GM23338 (cell line): ENCODE results near the gene PIK3C2G. TPM values are rescaled to one million over a fixed set of nuclear protein-coding genes. Genes with fewer than 3 reads are reported as not detected.

Source experiments
- ATAC-seq: fragments of 200-7000 bp; cut with Tn5 transposase; 3 replicates; pipeline ENCODE4 v1.9.1; 2020
- DNase-seq: peaks from one replicate; pipeline ENCODE4 v3.0.0-alpha.2; 2015; ENCODE audit warnings: low spot score
- H2AFZ ChIP-seq: fragments of 200-600 bp; sonication (generic); 2 replicates; pipeline ENCODE4 v1.8.0; 2016; ENCODE audit warnings: antibody characterized with exemption, mild to moderate bottlenecking, moderate library complexity
- H3F3A ChIP-seq: fragments of 200-600 bp; sonication (generic); replicated peaks from 2 replicates; pipeline ENCODE4 v1.8.0; 2017; ENCODE audit warnings: antibody characterized with exemption, mixed run types, low read depth
- H3K27ac ChIP-seq: fragments of 200-600 bp; sonication (generic); 2 replicates; pipeline ENCODE4 v1.6.1; 2016; ENCODE audit warnings: low read depth
- H3K27me3 ChIP-seq: fragments of 200-600 bp; sonication (generic); 2 replicates; pipeline ENCODE4 v1.8.0; 2016; ENCODE audit warnings: mild to moderate bottlenecking, mixed run types, moderate library complexity; ENCODE audit not compliant: insufficient read depth
- H3K36me3 ChIP-seq: fragments of 200-600 bp; sonication (generic); 2 replicates; pipeline ENCODE4 v1.8.0; 2016; ENCODE audit warnings: mild to moderate bottlenecking; ENCODE audit not compliant: insufficient read depth
- H3K4me1 ChIP-seq: fragments of 200-600 bp; sonication (generic); 2 replicates; pipeline ENCODE4 v1.8.0; 2016; ENCODE audit warnings: mild to moderate bottlenecking, moderate library complexity; ENCODE audit not compliant: insufficient read depth
- H3K4me2 ChIP-seq: fragments of 200-600 bp; sonication (generic); 2 replicates; pipeline ENCODE4 v1.7.1; 2017; ENCODE audit warnings: mixed run types
- H3K4me3 ChIP-seq: fragments of 200-600 bp; sonication (generic); 2 replicates; pipeline ENCODE4 v1.6.1; 2016; ENCODE audit warnings: mixed run types
- H3K79me2 ChIP-seq: fragments of 200-600 bp; sonication (generic); replicated peaks from 2 replicates; pipeline ENCODE4 v1.8.0; 2017; ENCODE audit warnings: mild to moderate bottlenecking; ENCODE audit not compliant: insufficient read depth
- H3K9me2 ChIP-seq: fragments of 200-600 bp; sonication (generic); 2 replicates; pipeline ENCODE4 v1.8.0; 2017; ENCODE audit not compliant: insufficient read depth
- H4K20me1 ChIP-seq: fragments of 200-600 bp; sonication (generic); replicated peaks from 2 replicates; pipeline ENCODE4 v1.8.0; 2017; ENCODE audit warnings: mild to moderate bottlenecking; ENCODE audit not compliant: insufficient read depth
- H3K27ac Mint-ChIP-seq: 2 replicates; pipeline ENCODE4 v1.8.0; 2020; ENCODE audit warnings: inconsistent platforms, mild to moderate bottlenecking, moderate library complexity, mixed read lengths
- H3K27me3 Mint-ChIP-seq: 3 replicates; pipeline ENCODE4 v1.8.0; 2022; ENCODE audit warnings: low read depth, mild to moderate bottlenecking, moderate library complexity, mixed read lengths, inconsistent platforms; ENCODE audit not compliant: insufficient read depth, poor library complexity
- H3K36me3 Mint-ChIP-seq: 3 replicates; pipeline ENCODE4 v1.8.0; 2021; ENCODE audit warnings: low read depth, mild to moderate bottlenecking, inconsistent platforms, moderate library complexity, mixed read lengths
- H3K4me1 Mint-ChIP-seq: 3 replicates; pipeline ENCODE4 v1.8.0; 2020; ENCODE audit warnings: mild to moderate bottlenecking, inconsistent platforms, mixed read lengths
- H3K4me3 Mint-ChIP-seq: 3 replicates; pipeline ENCODE4 v1.8.0; 2021; ENCODE audit warnings: moderate library complexity, mild to moderate bottlenecking, inconsistent platforms, mixed read lengths
- H3K9me3 Mint-ChIP-seq: 3 replicates; pipeline ENCODE4 v1.8.0; 2020; ENCODE audit warnings: moderate library complexity, mild to moderate bottlenecking, inconsistent platforms, mixed read lengths
- CREB1 ChIP-seq: fragments of 250-450 bp; sonication (Bioruptor Pico); IDR thresholded peaks from 2 replicates; pipeline ENCODE4 v1.5.0; 2020; ENCODE audit warnings: low read depth, mild to moderate bottlenecking, moderate library complexity
- EZH2 ChIP-seq: fragments of 200-600 bp; sonication (generic); IDR thresholded peaks from one replicate; pipeline ENCODE4 v1.8.0; 2017; ENCODE audit warnings: antibody characterized with exemption, mild to moderate bottlenecking, low read depth; ENCODE audit not compliant: unreplicated experiment
- EZH2phosphoT487 ChIP-seq: fragments of 200-600 bp; sonication (generic); IDR thresholded peaks from one replicate; pipeline ENCODE4 v1.8.1; 2018; ENCODE audit warnings: antibody characterized with exemption; ENCODE audit not compliant: unreplicated experiment
- JUNB ChIP-seq: IDR thresholded peaks from one replicate; pipeline ENCODE4 v1.6.1; 2016; ENCODE audit warnings: antibody characterized with exemption; ENCODE audit not compliant: unreplicated experiment
- NANOG ChIP-seq: IDR thresholded peaks from 2 replicates; pipeline ENCODE4 v1.6.1; 2016; ENCODE audit warnings: antibody characterized with exemption, borderline replicate concordance
- POLR2AphosphoS5 ChIP-seq: IDR thresholded peaks from 2 replicates; pipeline ENCODE4 v1.6.1; 2016; ENCODE audit warnings: antibody characterized with exemption, low read depth
- STAT1 ChIP-seq: IDR thresholded peaks from one replicate; pipeline ENCODE4 v1.6.1; 2016; ENCODE audit warnings: antibody characterized with exemption; ENCODE audit not compliant: unreplicated experiment
- ZNF114 ChIP-seq: fragments of 250-450 bp; sonication (Bioruptor Pico); IDR thresholded peaks from 2 replicates; pipeline ENCODE4 v1.5.0; 2020; ENCODE audit warnings: mild to moderate bottlenecking, moderate library complexity
- ZNF331 ChIP-seq: fragments of 250-450 bp; sonication (Bioruptor Pico); IDR thresholded peaks from 2 replicates; pipeline ENCODE4 v1.5.0; 2020; ENCODE audit warnings: low read depth, mild to moderate bottlenecking, moderate library complexity
- ZNF462 ChIP-seq: fragments of 250-450 bp; sonication (Bioruptor Pico); IDR thresholded peaks from 2 replicates; pipeline ENCODE4 v1.5.0; 2020; ENCODE audit warnings: mild to moderate bottlenecking, moderate library complexity
- polyA plus RNA-seq: library from polyadenylated mRNA; unstranded; fragments of >200 nt; fragmentation: Nextera tagmentation; extraction: Ambion mirVana; gene quantifications from 2 replicates; pipeline ENCODE4 v1.2.1, GENCODE V29; 2016
- total RNA-seq: library from RNA; depleted of rRNA; stranded (reverse); fragments of >200 nt; shearing (Covaris generic); gene quantifications from 2 replicates; pipeline ENCODE4 v1.2.3, GENCODE V29; 2014
- TF ChIP-seq, protein P1 (sequence below): IDR thresholded peaks from one replicate; pipeline ENCODE4 v1.6.1; 2018; ENCODE audit warnings: antibody characterized with exemption; ENCODE audit not compliant: unreplicated experiment
- TF ChIP-seq, protein P2 (sequence below): IDR thresholded peaks from 2 replicates; pipeline ENCODE4 v1.6.1; 2016; ENCODE audit warnings: antibody characterized with exemption
- TF ChIP-seq, protein P3 (sequence below), 2 experiments: fragments of 200-600 bp in 1 of 2; sonication (generic) in 1 of 2; conservative IDR thresholded peaks; 2 replicates each; pipeline versions ENCODE4 v1.5.1 to v1.6.1; 2016 to 2017; ENCODE audit warnings: antibody characterized with exemption in 2 of 2, low read depth in 2 of 2, mild to moderate bottlenecking in 2 of 2, moderate library complexity in 1 of 2

The PIK3C2G gene
- total and polyA plus RNA-seq, 2 experiments from 2014 or later = not detected

GRCh38 chr12:18320976-18321375, 59.7 kb downstream of the PIK3C2G start:
- no peaks in the 10 kb centered on the region for H3K27me3 Mint-ChIP-seq
- no peaks in the 10 kb centered on the region for H3K36me3 Mint-ChIP-seq
- no peak overlapping the region for H3K27ac Mint-ChIP-seq
- Histone ChIP-seq H3K27ac (no peak overlapping the region), H3K4me2 (no peak overlapping the region), H4K20me1 (no peaks in the 10 kb centered on the region), H3K4me3 (no peak overlapping the region), H2AFZ (no peak overlapping the region), H3F3A (no peaks in the 10 kb centered on the region), H3K36me3 (no peaks in the 10 kb centered on the region), H3K27me3 (no peaks in the 10 kb centered on the region), H3K4me1 (no peaks in the 10 kb centered on the region), H3K79me2 (no peaks in the 10 kb centered on the region), H3K9me2 (no peaks in the 10 kb centered on the region)
- no peak for ATAC-seq
- DNase-seq = no peak
- peaks cover 8% of the 10 kb centered on the region; the same call in 2 of the 3 replicates for H3K4me1 Mint-ChIP-seq
- H3K4me3 Mint-ChIP-seq = no peak overlapping the region
- no peaks in the 10 kb centered on the region for H3K9me3 Mint-ChIP-seq
- TF ChIP-seq, protein P1, sequence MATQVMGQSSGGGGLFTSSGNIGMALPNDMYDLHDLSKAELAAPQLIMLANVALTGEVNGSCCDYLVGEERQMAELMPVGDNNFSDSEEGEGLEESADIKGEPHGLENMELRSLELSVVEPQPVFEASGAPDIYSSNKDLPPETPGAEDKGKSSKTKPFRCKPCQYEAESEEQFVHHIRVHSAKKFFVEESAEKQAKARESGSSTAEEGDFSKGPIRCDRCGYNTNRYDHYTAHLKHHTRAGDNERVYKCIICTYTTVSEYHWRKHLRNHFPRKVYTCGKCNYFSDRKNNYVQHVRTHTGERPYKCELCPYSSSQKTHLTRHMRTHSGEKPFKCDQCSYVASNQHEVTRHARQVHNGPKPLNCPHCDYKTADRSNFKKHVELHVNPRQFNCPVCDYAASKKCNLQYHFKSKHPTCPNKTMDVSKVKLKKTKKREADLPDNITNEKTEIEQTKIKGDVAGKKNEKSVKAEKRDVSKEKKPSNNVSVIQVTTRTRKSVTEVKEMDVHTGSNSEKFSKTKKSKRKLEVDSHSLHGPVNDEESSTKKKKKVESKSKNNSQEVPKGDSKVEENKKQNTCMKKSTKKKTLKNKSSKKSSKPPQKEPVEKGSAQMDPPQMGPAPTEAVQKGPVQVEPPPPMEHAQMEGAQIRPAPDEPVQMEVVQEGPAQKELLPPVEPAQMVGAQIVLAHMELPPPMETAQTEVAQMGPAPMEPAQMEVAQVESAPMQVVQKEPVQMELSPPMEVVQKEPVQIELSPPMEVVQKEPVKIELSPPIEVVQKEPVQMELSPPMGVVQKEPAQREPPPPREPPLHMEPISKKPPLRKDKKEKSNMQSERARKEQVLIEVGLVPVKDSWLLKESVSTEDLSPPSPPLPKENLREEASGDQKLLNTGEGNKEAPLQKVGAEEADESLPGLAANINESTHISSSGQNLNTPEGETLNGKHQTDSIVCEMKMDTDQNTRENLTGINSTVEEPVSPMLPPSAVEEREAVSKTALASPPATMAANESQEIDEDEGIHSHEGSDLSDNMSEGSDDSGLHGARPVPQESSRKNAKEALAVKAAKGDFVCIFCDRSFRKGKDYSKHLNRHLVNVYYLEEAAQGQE = no peak
- TF ChIP-seq, protein P2, sequence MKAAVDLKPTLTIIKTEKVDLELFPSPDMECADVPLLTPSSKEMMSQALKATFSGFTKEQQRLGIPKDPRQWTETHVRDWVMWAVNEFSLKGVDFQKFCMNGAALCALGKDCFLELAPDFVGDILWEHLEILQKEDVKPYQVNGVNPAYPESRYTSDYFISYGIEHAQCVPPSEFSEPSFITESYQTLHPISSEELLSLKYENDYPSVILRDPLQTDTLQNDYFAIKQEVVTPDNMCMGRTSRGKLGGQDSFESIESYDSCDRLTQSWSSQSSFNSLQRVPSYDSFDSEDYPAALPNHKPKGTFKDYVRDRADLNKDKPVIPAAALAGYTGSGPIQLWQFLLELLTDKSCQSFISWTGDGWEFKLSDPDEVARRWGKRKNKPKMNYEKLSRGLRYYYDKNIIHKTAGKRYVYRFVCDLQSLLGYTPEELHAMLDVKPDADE = no peak
- TF ChIP-seq ZNF114 (no peak), CREB1 (CRISPR knock-in tag) (no peak), NANOG (no peak), ZNF462 (CRISPR knock-in tag) (no peak), POLR2AphosphoS5 (no peak), STAT1 (no peak), EZH2phosphoT487 (no peak), EZH2 (no peak), ZNF331 (CRISPR knock-in tag) (no peak), JUNB (no peak)
- TF ChIP-seq, protein P3, sequence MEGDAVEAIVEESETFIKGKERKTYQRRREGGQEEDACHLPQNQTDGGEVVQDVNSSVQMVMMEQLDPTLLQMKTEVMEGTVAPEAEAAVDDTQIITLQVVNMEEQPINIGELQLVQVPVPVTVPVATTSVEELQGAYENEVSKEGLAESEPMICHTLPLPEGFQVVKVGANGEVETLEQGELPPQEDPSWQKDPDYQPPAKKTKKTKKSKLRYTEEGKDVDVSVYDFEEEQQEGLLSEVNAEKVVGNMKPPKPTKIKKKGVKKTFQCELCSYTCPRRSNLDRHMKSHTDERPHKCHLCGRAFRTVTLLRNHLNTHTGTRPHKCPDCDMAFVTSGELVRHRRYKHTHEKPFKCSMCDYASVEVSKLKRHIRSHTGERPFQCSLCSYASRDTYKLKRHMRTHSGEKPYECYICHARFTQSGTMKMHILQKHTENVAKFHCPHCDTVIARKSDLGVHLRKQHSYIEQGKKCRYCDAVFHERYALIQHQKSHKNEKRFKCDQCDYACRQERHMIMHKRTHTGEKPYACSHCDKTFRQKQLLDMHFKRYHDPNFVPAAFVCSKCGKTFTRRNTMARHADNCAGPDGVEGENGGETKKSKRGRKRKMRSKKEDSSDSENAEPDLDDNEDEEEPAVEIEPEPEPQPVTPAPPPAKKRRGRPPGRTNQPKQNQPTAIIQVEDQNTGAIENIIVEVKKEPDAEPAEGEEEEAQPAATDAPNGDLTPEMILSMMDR (conservative IDR thresholded peaks at IDR 0.05; ENCODE audit: low read depth in 2 of 2) = no peak
